GM19455 (cell line): ENCODE results near the gene NLGN3.

ENCODE experiments used
- ATAC-seq: cut with Tn5 transposase; IDR thresholded peaks from one replicate; pipeline ENCODE4 v1.9.1; 2021; ENCODE audit not compliant: unreplicated experiment

Gene NLGN3

DNA sequence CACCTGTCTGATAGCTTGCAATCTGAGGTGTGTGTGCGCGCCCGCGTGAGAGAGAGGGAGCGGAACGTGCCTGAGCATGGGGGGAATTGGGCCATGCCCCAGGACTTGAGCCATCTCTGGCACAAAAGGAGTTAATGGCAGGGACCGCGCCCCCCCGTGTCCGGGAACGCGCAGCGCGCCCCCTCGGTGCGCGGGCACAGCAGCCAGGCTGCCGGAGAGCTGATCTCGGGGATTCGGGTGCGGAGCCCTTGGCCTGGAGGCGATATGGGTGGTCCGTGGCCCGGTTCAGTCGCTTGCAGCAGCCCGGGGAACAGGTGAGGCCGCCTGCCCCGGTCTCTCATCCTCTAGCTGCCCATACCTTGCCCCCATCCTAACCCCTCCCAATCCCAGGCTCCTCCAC is at the start of gene NLGN3:
TSS of gene NLGN3 (plus strand) at position 191 of the 400 bp plus-strand sequence. CDS start 2,909 bp downstream, outside the sequence.
- ATAC-seq: no peak

DNA sequence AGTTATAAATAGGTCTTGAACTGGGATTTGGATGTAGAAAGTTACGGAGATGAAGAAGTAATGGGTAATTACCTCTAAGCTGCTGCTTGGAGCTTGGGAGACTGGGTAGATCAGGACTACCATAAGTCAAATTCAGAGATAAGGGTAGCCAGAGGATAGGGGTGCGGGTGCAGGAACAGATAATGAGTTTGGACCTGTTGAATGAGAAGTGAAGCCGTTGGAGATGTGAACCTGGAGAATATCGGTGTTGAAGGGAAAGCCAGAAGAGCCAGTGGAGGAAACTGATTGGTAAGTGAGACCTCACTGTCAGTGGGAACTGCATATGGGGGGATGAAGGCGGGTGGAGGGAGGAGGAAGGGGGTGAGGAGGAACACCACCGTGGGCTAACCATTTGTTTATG is 49.6 kb upstream of the NLGN3 start:
- peak; percentile 12 for ATAC-seq

DNA sequence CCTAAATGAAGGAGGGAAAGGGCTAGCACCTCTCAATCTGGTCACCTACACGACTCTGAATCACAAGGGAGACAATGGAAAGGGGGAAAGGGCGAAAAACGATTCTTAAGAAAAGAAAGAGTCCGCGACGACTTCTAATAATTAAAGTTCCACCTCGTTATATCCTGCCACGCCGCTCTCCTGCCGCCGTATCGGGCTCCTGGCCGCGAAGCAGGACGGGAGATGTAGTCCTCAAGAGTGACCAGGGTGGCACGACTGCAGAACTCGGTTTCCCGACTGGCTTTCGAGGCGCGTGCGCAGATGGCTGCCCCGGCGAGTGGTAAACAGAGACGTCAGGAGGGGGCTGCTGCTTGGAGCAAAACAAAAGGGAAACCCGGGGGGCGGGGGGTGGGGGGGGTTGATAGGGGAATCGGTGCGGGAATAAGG is 49.1 kb upstream of the NLGN3 start, which contains the start of gene FOXO4:
TSS of gene FOXO4 (plus strand) at position 297 of the 426 bp plus-strand sequence. CDS start 678 bp downstream, outside the sequence.
- peak; percentile 89 for ATAC-seq

DNA sequence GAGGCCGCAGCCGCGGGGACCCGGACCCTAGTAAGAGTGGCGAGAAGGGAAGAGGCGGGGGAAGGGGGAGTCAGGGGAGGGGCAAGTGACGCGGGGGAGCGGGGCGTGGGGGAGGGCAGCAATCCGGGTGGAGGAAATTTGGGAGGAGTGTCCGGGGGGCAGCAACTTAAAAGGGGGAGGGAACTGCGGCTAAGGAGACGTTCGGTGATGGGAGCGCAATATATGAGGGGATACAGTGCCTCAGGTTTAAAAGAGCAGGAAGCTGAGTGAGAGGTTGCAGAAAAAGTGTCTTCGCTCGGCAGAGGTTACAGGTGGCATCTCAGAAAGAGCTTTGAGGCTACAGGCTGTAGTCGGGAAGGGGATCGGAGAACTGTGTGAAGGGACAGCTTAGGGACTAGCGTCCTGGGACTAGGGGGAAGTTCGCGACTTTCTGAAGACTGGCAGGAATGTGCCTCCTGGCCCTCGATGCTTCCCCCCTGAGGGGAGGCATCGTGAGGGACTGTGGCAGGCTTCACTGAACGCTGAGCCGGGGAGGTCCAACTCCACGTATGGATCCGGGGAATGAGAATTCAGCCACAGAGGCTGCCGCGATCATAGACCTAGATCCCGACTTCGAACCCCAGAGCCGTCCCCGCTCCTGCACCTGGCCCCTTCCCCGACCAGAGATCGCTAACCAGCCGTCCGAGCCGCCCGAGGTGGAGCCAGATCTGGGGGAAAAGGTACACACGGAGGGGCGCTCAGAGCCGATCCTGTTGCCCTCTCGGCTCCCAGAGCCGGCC is 48.5 kb upstream of the NLGN3 start:
- no peak for ATAC-seq

DNA sequence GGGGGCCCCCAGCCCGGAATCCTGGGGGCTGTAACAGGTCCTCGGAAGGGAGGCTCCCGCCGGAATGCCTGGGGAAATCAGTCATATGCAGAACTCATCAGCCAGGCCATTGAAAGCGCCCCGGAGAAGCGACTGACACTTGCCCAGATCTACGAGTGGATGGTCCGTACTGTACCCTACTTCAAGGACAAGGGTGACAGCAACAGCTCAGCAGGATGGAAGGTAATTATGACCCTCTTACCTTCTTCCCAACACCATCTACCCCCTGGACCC is 47.9 kb upstream of the NLGN3 start:
- ATAC-seq: no peak

DNA sequence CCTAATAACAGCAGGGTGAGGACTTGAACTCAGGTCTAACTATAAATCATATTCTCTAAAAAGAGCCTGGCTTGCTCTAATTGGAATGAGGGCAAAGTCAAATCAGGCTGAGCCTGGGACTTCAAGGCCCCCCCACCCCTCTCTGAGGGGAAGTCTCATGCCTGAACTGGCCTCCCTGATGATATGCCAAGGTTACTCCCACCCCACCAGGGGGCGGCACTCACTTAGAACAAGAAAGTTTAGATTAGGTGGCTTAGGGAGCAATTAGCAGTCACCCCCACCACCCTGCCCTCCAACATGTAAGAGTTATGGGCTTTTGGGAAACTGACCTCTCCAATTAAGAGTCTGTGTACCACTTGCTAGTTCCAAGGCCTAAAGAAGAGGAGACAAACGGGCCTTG is 46.3 kb upstream of the NLGN3 start:
- ATAC-seq: no peak

DNA sequence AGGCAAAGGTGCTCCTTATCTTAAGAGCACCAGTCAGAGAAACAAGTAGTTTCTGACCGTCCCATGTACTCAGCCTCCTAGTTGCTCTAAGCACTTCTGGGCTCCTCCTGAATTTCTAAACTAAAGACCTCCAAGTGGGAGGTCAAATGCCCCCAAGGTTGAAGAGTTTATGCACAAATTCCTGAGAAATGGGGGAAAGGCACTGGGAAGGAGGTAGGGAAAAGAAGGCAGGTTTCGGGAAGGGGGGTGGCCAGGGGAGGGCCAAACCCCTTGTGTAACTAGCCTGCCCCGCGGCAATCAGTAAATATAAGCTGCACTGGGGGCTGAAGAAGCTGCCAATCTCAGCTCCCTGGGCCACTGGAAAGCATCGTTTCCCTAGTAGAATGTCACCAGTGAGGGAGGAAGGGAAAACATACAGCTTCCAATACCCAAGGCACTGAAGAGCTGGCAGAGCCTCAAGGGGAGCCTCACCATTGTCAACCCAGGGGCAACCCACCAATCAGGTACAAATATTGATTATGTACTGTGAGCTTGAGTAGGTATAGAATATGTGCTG is 45.6 kb upstream of the NLGN3 start:
- no peak for ATAC-seq

DNA sequence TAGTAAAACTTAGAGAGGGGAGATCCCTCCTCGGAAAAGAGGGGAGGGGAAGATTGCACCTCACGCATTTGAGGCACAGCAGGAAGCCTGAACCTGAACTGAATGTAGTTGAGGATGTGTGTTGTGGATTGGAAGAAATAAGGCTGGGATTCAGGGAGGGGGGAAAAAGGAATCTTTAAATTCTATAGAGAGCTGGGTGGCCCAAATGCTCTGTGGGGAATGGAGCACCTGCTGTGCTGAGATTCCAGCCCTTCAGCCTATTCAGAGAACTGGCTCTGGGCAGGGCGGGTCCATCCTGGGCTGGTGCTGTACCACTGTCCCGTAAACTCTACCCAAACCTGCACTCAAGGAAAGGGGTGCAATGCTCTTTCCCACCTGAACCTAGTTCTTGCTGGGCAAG is 44.9 kb upstream of the NLGN3 start:
- no peak for ATAC-seq

DNA sequence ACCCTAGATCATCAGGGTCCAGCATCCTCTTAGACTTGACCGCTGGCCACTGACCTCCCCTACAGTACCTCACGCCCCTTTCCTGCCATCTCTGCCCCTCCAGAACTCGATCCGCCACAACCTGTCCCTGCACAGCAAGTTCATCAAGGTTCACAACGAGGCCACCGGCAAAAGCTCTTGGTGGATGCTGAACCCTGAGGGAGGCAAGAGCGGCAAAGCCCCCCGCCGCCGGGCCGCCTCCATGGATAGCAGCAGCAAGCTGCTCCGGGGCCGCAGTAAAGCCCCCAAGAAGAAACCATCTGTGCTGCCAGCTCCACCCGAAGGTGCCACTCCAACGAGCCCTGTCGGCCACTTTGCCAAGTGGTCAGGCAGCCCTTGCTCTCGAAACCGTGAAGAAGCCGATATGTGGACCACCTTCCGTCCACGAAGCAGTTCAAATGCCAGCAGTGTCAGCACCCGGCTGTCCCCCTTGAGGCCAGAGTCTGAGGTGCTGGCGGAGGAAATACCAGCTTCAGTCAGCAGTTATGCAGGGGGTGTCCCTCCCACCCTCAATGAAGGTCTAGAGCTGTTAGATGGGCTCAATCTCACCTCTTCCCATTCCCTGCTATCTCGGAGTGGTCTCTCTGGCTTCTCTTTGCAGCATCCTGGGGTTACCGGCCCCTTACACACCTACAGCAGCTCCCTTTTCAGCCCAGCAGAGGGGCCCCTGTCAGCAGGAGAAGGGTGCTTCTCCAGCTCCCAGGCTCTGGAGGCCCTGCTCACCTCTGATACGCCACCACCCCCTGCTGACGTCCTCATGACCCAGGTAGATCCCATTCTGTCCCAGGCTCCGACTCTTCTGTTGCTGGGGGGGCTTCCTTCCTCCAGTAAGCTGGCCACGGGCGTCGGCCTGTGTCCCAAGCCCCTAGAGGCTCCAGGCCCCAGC is 43.8 kb upstream of the NLGN3 start:
- ATAC-seq: no peak

DNA sequence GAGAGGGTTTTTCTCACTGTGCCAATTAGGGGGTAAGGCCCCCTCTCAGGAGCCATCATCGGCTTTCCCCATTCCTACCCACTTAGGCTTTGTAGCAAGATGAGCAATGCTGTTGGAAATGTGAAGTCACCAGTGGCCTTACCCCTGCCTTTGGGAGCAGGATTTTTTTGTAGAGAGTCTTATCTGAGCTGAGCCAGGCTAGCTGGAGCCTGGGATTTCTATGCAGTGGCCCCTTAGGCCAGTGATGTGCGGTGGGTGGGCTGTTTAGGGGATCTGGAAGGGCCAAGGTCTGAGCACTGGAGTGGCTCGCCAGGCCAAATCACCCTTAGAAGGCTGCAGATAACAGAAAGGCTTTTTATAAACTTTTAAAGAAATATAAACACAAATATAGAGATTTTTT is 42.3 kb upstream of the NLGN3 start:
- ATAC-seq: no peak

DNA sequence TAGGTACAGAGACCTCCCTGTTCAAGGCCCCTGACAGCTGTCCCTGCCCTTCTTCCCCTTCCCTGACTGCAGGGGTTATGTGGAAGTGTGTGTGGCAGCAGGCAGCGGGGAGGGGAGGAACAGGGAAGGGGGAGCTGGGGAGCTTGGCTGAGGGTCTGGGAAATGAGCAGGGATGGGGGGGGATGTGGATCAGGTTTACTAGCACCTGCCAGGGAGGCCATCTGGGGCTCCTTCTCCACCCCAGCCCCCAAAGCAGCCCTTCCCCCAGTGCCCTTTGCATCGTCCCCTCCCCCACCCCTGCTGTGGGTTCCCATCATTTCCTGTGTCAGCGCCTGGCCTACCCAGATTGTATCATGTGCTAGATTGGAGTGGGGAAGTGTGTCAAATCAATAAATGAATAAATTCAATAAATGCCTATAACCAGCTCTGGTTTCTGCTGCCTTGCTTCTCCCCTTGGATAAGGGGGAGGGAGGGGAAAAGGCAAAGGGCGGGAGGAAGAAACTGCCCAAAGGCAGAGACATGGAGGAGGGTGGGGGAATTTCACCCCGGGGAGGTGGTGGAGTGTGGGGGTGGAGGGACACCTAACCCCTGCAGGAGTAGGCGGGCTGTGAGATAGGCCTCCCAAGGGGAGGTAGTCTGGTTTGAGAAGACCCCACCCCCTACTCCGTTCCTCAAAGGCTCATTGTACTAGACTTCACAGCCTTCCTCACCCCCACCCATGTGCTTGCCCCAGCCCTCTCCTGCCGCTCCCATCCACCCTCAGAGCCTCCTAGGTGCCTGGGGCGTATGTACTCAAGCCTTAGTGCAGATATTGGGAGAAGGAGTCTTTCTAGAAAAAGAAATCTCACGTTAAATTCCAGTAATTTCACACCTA is 41.3 kb upstream of the NLGN3 start:
- ATAC-seq: no peak

DNA sequence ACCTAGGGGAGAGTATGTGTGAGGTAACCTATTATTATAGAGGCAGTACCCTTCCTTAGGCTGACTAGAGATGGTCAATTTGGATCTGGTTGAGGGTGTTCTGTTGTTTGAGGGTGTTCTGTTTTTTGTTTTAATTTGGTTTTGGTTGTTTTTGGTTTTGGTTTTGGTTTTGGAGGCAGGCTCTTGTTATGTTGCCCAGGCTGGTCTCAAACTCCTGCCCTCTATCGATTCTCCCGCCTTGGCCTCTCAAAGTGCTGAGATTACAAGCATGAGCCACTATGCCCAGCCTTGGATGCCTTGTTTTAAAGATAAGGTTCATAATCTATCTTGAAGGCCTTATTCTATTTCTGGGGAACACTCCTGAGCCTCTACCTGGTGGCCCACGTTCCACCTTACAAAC is 39.0 kb upstream of the NLGN3 start:
- ATAC-seq: no peak

DNA sequence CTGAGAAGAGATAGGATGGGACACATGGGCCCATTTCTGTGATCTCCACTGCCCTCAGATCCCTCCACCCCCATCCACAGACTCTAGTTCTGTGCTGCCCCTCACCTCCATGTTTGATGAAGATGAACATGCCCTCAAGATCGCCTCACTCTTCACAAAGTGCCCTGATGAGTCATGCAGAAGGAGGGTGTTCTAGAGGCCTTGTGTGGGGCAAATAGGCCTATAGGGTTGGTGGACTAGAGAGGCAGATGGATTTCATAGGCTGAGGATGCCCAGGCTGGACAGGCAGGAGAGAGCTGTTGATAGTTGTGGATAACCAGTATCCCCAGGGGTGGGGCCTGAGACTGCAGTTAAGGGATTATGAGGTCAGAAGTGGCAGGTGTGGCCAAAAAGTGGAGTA is 38.2 kb upstream of the NLGN3 start, which contains the start of gene CXorf65:
TSS of gene CXorf65 (minus strand) at position 314 of the 400 bp plus-strand sequence. CDS start at position 130, 184 bp downstream.
- ATAC-seq: no peak

DNA sequence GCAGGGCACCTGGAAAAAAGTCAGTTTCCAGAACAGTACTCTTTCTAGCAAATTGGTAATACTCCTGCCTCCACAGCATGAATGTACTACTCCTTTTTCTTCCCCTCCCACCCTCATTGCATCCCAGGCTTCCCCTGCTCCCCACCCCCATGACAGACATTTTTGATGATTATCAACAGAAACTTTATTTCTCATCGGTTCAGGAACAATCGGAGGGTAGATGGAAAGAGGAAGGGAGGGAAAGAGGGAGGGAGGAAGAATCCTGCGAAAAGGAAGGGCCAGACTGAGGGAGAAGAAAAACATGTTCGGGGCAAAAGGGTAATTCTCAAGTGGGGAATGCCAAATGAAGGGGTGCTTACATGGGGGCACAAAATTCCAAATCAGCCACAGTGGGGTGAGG is 37.4 kb upstream of the NLGN3 start:
- no peak for ATAC-seq

DNA sequence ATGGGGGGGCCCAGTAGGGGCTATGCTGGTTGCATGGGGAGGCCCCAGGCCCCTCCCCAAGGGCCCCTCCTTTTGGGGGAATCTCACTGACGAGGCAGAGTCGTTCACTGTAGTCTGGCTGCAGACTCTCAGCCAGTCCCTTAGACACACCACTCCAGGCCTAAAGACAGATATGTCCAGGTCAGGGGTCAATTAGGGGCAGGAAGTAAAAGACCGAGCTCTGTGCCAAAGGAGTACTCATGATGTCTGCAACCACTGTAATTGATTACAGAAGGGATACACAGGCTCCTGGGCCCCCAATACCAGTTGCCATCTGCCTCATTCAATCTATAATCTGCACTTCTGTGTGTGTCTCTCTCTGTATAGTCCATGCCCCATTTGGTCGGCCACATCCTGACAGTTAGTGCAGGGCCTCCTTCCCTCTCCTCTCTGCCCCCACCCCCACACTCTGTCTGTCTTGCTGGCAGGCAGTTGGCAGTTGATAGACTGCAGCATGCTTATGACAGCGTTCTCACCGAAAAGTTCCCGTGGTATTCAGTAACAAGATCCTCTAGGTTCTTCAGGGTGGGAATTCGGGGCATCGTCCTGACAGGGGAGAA is 36.8 kb upstream of the NLGN3 start:
- no peak for ATAC-seq

DNA sequence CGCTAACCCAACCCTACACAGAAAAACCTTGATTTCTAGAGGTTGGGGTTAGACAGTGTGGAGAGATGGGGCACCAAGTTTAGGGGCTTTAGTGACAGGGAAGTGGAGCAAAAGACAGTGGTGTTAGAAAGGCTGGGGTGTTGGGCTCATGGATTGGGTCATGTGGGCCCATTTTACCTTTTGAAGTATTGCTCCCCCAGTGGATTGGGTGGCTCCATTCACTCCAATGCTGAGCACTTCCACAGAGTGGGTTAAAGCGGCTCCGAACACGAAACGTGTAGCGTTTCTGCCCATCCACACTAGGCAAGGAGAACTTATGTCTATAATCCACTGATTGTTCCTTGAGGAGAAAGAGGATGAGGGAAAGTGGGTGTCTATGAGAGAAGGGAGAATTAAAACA is 35.6 kb upstream of the NLGN3 start:
- no peak for ATAC-seq

DNA sequence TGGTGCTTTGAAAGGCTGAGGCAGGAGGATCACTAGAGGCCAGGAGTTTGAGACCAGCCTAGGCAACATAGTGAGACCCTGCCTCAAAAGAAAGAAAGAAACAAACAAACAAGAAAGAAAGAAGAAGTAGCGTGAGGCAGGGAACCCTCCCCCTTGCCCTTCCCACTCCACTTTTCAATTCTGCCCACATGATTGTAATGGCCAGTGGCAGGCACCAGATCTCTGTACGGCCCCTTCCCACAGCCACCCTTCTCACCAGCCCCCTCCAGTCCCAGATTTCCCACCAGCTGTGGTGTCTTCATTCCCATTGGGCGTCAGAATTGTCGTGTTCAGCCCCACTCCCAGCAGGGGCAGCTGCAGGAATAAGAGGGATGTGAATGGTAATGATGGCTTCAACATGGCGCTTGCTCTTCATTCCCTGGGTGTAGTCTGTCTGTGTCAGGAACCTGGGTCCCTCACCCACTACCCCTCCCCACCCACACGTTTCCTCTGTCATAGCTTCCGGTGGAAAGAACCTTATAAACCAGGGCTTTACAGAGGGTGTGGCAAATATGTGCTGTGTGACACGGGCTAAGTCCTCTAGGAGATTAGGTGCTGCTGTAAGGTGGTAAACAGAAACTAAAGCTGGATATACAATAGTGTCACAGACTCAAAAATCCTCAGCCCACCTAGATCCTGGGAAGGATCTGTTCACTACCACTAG is 33.3 kb upstream of the NLGN3 start, which contains the start of gene IL2RG:
TSS of gene IL2RG (minus strand) at position 437 of the 703 bp plus-strand sequence. CDS start at position 399, 38 bp downstream.
- ATAC-seq: peak; percentile 94

DNA sequence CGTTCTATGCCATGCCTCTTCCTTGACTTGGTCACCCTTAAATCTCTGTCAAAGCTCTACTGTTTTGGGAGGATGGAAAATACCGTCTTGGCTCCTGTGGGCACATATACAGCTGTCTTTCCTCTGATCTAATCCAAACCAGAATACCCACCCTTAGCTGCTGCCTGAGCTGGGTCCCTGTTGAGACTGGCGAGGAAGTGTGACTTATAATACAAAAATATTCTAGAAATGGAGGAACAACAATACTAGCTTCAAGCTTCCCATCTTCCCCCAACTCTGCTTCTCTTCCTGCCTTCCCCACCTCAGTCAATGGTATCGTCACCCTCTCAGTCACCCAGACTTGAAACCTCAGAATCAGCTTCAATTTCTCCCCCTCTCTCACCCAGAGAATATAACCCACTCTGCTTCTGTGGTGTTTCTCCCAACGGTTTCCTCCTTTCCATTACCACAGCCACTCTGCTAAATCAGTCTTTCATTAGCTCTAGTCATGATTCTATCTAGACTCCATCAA is 32.7 kb upstream of the NLGN3 start:
- no peak for ATAC-seq

DNA sequence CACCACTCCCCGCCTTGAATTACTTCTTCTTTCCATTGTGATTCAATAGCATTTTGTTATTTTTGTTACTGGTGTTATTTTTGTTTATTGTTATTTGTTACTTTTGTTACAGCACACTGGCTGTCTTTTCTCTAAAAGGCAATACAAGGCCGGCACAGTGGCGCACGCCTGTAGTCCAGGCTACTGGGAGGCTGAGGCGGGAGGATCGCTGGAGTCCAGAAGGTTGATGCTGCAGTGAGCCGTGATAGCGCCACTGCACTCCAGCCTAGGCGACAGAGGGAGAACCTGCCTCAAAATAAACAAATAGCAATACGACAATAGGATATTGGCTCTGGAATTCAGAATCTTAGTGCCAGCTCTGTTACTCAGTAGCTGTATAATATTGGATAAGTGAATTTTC is 27.3 kb upstream of the NLGN3 start:
- ATAC-seq: no peak
